Right renal pelvis (tissue), 4 donors: ENCODE results near the gene ISCU. TPM values are rescaled to one million over a fixed set of nuclear protein-coding genes. Genes with fewer than 3 reads are reported as not detected.
"Not testable (repeated sequence)": the region's sequence is repeated elsewhere in the genome, so short reads cannot be mapped to it uniquely, and the experiment has no call there.

Experiments
- DNase-seq, 4 donors: peaks; one replicate each; pipeline ENCODE4 v3.0.0-alpha.2; 2013; ENCODE audit warnings: low read depth in 4 of 4, low spot score in 3 of 4, missing footprints in 1 of 4
- polyA plus RNA-seq, 4 donors: library from polyadenylated mRNA; unstranded; fragments of 120-200 nt; gene quantifications; one replicate each; pipeline ENCODE4 v1.2.1, GENCODE V29; 2013; ENCODE audit not compliant: insufficient read length in 4 of 4

ISCU gene
- polyA plus RNA-seq, 4 donors: 119 to 133 (median 124) TPM

DNA sequence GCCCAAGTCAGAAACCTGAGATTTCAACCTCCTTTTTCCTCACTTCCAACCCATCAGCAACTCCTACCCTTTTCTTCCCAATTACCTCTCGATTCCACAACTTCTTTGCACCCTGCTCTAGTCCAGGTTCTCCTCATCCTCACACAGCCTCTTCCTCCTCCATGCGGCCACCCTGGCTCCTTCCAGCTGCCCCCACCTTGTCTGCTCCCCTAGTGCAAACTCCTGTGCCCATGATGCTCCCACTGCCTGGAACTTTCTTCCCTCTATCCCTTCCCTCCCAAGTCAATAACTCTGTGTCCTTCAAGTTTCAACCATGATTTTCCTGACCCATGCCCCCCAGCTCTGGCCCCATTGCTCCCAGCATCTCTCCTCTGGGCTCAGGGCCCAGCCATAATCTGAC, 54.0 kb downstream of the ISCU start:
- no peak for DNase-seq

DNA sequence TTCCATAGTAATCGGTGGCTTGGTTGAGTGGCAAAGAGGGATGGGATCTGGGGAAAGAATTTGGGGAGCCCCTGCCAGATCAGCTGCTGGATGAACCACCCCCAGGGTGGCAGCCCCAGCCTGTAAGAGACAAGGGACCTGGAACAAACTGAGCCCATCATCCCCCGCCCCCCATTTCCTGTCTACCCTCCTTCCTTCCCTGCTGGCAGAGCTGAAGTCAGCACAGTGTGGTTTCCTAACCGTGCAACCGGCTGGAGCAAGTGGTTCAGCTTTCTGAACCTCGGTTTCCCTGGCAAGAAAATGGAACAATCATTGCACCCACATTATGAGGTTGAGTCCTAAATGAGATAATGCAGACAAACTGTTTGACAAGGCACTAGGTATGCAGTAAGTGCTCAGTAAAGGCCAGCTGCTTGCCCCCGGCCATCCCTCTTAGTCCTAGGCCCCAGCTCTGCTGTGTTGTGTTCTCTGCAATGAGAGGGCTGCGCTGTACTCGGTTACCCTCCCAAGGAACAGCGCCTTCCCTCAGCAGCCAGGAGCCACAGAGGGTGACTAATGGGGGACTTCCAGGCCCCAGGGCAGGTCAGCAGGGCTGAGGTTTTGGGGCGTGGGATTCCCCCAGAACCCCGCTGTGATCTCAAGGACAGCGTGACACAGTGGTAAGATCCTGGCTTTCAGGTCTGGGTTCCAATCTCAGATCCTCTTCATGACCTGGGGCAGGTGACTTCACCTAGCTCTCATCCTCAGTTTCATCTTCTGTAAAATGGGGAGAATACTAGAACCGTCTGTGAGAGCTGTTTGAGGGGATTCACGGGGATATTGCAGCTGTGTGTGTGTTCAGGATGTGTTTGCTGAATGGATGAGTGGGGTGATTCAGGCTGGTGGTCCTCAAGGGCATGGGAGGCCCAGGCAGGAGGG, 54.8 kb downstream of the ISCU start:
- DNase-seq: no peak

DNA sequence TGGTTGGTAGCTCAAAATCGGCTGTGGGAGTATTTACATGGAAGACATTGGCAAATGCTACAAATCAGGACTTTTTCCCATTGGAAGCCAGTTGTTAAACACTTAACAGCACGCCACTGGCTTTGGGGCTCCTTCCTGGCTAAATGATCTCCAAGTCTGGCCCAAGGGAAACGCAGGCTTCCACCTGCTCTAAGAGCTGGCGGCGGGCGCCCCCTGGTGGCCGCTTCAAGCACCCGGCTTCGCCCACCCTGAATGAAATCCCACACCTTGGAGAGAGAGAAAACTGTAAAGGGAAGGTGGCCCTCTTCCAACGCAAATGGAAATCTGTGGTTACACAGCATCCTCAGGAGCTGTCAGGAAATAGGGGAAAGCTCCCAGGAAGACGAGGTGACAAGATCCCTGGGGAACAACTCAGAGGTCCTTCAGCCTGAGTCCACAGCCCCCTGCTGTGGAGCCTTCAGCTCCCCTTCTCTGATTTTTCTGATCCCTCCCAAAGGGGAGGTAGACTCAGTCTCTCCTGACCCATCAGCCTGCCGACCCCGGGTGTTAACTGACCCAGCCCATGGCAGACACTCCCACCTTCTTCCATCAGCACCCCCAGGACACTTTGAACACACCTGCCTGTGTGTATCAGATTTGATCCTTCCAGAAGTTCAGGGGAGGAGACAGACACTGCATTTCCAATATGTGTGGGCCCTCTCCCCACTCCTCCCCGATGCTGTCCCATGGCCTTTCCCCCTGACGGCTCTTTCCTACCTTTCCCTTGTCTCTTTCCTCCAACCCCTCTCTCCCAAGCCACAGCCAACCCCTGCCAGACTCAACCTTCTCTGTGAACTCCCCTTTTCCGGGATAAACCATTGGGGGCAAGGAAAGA, 55.9 kb downstream of the ISCU start:
- DNase-seq: peak in 2 of 4 donors; percentile 59 to 73

DNA sequence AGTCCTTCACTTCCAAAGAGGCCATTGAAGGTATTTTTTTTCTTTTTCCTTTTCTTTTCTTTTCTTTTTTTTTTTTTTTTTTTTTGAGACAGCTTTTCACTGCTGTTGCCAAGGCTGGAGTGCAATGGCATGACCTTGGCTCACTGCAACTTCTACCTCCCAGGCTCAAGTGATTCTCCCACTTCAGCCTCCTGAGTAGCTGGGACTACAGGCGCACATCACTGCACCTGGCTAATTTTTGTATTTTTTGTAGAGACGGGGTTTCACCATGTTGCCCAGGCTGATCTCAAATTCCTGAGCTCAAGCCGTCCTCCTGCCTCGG, 56.5 kb downstream of the ISCU start:
- DNase-seq: not testable (repeated sequence)

Other genes with a start within 250 kb of the ISCU start
- gene CMKLR1, start 223.3 kb upstream of the ISCU start, polyA plus RNA-seq: 1 to 10 TPM; 4.3 to 5.4 (median 4.9) TPM
- 1 to 10 TPM; 3.7 to 4.5 (median 3.9) TPM for gene FICD, start 47.3 kb upstream of the ISCU start, polyA plus RNA-seq
- gene SART3, start 1.4 kb upstream of the ISCU start, polyA plus RNA-seq: 10 to 100 TPM; 53.3 to 62.5 (median 56.4) TPM
- gene TMEM119, start 35.5 kb downstream of the ISCU start, polyA plus RNA-seq: 10 to 100 TPM; 23.9 to 25.7 (median 25.5) TPM
- gene SELPLG, start 71.3 kb downstream of the ISCU start, polyA plus RNA-seq: 1 to 10 TPM; 1.8 to 2.6 (median 2.2) TPM
- 10 to 100 TPM; 56.9 to 66.4 (median 59.4) TPM for gene CORO1C, start 168.9 kb downstream of the ISCU start, polyA plus RNA-seq